ENCODE data around the gene FGD6. TPM values are rescaled to one million over a fixed set of nuclear protein-coding genes. Genes with fewer than 3 reads are reported as not detected.
A peak's percentile ranks its signal among the peaks of the same experiment; 100 is the strongest.

FGD6 gene
- total RNA-seq, 1 donor from 2014 or later = 18.0 TPM

DNA sequence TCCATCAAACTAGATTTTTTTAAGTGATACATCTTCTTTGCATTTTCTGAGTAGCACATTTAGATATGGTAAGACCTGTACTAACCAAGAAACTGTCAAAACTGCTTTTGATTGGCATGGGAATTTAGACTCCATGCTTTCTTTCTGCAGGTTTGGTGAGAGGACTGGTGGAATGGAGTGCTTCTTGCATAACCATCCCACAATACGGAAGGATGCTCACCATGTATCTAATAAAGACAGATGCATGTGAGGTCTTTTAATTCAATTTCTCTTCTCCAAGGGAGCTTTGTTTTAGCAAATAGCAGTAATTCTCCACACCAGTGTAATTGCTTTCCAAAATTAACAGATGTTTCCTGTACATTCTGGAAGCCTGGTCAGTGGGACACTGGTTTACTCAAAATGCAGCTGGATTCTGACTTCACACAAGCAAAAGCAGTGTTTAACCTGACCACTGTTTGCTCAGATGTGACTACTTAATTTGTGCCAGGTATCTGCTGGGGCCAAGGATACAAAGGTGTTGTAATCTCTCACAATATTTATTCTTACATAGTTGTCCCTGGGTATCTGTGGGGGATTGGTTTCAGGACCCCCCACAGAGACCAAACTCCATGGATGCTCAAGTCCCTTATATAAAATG is 26.1 kb downstream of the FGD6 start:
- Mint-ChIP-seq H3K27me3 (ENCODE audit: low read depth) (no peaks in the 10 kb centered on the region), H3K36me3 (no peaks in the 10 kb centered on the region), H3K4me3 (no peak overlapping the region), H3K9me3 (no peaks in the 10 kb centered on the region), H3K4me1 (peaks cover 15% of the 10 kb centered on the region), H3K27ac (no peak overlapping the region)
- no peak for DNase-seq (ENCODE audit: low spot score in 2 of 2, unreplicated experiment in 2 of 2)
- TF ChIP-seq, protein P1, sequence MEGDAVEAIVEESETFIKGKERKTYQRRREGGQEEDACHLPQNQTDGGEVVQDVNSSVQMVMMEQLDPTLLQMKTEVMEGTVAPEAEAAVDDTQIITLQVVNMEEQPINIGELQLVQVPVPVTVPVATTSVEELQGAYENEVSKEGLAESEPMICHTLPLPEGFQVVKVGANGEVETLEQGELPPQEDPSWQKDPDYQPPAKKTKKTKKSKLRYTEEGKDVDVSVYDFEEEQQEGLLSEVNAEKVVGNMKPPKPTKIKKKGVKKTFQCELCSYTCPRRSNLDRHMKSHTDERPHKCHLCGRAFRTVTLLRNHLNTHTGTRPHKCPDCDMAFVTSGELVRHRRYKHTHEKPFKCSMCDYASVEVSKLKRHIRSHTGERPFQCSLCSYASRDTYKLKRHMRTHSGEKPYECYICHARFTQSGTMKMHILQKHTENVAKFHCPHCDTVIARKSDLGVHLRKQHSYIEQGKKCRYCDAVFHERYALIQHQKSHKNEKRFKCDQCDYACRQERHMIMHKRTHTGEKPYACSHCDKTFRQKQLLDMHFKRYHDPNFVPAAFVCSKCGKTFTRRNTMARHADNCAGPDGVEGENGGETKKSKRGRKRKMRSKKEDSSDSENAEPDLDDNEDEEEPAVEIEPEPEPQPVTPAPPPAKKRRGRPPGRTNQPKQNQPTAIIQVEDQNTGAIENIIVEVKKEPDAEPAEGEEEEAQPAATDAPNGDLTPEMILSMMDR (IDR thresholded peaks at IDR 0.05; ENCODE audit: unreplicated experiment) = no peak

DNA sequence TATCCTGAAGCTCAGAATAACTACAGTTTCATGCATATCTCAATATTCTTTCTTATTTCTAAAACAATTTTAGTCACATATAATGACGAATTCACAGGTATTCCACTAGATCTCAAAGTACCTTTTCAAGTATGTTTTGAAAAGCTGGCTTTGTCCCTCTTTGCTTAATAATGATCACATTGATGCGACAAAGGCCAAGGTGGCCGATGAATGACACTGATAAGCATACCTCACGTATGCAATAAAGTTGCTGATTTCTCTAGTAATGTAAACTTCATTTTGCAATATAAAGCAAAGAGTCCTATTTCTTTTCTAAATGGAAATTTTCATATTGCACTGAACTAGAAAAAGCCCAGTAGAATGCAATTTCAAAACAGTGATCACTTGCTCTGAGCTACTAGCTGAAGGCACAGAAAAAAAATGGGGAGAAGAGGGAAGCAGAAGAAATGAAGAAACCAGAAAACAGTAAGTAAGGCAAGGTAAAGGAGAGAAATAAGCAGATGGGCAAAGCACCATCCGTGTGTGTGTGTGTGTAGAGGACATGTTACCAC is 29.3 kb downstream of the FGD6 start:
- Mint-ChIP-seq H3K4me1 (peaks cover 12% of the 10 kb centered on the region), H3K27me3 (ENCODE audit: low read depth) (no peaks in the 10 kb centered on the region), H3K4me3 (no peak overlapping the region), H3K27ac (peak overlapping the region; percentile 28), H3K36me3 (peaks cover 7% of the 10 kb centered on the region), H3K9me3 (no peaks in the 10 kb centered on the region)
- TF ChIP-seq, protein P1 (IDR thresholded peaks at IDR 0.05; ENCODE audit: unreplicated experiment) = no peak
- DNase-seq (ENCODE audit: low spot score in 2 of 2, unreplicated experiment in 2 of 2) = no peak

DNA sequence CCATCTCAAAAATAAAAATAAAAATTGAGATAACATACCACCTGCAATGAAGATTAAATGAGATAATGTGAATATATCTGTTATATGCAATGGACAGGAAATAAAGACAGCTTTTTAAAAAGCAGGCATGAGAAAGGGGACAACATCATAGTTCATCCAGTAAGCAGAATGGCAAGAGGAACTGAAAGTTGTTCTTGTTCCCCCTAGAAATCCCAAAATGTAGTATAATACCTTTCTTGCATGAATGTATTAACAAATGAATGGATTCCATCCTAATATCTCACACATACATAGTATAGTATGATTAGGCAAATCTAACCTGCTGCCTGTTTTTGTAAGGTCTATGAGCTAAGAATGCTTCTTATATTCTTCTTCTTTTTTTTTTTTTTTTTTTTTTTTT is 31.4 kb downstream of the FGD6 start:
- peaks cover 7% of the 10 kb centered on the region for H3K36me3 Mint-ChIP-seq
- DNase-seq (ENCODE audit: low spot score in 2 of 2, unreplicated experiment in 2 of 2) = no peak
- no peaks in the 10 kb centered on the region for H3K9me3 Mint-ChIP-seq
- no peak overlapping the region for H3K27ac Mint-ChIP-seq
- peaks cover 16% of the 10 kb centered on the region for H3K4me1 Mint-ChIP-seq
- H3K4me3 Mint-ChIP-seq = no peak overlapping the region
- TF ChIP-seq, protein P1 (IDR thresholded peaks at IDR 0.05; ENCODE audit: unreplicated experiment) = no peak
- no peaks in the 10 kb centered on the region for H3K27me3 Mint-ChIP-seq (ENCODE audit: low read depth)

DNA sequence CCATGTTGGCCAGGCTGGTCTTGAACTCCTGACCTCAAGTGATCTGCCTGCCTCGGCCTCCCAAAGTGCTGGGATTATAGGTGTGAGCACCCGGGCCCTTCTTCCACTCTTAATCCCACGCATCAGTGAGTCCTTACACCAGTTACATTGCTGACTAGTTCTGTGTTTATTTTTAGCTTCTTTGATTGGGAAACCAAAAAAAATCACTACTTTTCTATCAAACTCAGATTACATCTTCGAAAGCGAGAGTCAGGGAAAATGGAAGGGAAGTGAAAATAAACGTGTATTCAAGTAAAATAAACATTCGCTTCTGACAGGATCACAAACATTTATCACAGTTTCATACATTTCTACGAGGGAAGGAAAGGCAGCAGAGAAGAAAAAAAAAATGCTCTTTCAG is 32.2 kb downstream of the FGD6 start:
- H3K36me3 Mint-ChIP-seq = peaks cover 7% of the 10 kb centered on the region
- TF ChIP-seq, protein P1 (IDR thresholded peaks at IDR 0.05; ENCODE audit: unreplicated experiment) = no peak
- H3K9me3 Mint-ChIP-seq = no peaks in the 10 kb centered on the region
- no peak for DNase-seq (ENCODE audit: low spot score in 2 of 2, unreplicated experiment in 2 of 2)
- no peaks in the 10 kb centered on the region for H3K27me3 Mint-ChIP-seq (ENCODE audit: low read depth)
- peak overlapping the region; percentile 21 for H3K27ac Mint-ChIP-seq
- no peak overlapping the region for H3K4me3 Mint-ChIP-seq
- peaks cover 17% of the 10 kb centered on the region for H3K4me1 Mint-ChIP-seq

DNA sequence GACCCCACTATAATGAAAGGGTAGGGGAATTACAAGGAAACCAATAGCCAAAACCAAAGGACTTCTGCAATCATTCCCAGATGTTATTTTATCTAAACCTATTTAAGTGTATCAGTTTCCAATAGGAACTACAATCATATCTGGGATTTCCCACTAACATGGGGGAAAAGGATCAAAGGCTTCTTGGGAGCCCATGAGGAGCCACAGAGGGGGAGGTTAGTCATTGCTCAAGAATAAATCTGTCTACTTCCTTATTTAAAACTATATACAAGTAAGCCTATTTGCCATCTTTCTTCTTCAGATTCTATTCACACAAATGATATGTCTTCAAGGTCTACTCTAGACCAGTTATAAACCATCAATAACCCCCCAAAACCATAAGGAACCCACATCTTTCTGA is 33.1 kb downstream of the FGD6 start:
- H3K4me3 Mint-ChIP-seq = no peak overlapping the region
- TF ChIP-seq, protein P1 (IDR thresholded peaks at IDR 0.05; ENCODE audit: unreplicated experiment) = no peak
- peaks cover 16% of the 10 kb centered on the region for H3K4me1 Mint-ChIP-seq
- H3K36me3 Mint-ChIP-seq = peaks cover 7% of the 10 kb centered on the region
- no peak for DNase-seq (ENCODE audit: low spot score in 2 of 2, unreplicated experiment in 2 of 2)
- H3K9me3 Mint-ChIP-seq = no peaks in the 10 kb centered on the region
- H3K27me3 Mint-ChIP-seq (ENCODE audit: low read depth) = no peaks in the 10 kb centered on the region
- no peak overlapping the region for H3K27ac Mint-ChIP-seq

All from mesothelial cell of epicardium (in vitro differentiated cells).